ENCODE results near the gene SH2D7. TPM values are rescaled to one million over a fixed set of nuclear protein-coding genes. Genes with fewer than 3 reads are reported as not detected.

SH2D7 gene
- total RNA-seq, 1 donor from 2014 or later = not detected

DNA sequence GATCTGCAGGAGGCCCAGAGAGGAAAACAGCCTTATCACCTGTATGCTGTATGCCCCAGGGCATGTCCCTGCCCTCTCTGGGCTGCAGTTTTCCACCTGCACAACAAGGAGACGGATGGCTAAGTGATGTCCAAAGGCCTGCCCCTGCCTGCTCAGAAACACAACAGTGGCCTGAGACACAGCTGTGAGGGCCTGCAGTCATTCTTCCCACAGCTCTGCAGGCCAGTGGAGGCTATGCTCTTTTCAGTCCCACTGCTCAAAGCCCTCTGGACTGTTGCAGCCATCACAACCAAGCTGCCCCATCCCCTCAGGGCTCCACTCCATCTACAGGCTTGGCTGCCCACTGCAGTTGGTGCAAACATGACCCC, 9.6 kb upstream of the SH2D7 start:
- Histone ChIP-seq H3K27ac (peak overlapping the region; percentile 59), H3K4me1 (peaks cover 47% of the 10 kb centered on the region), H3K36me3 (no peaks in the 10 kb centered on the region), H3K4me3 (no peak overlapping the region), H3K9me3 (no peaks in the 10 kb centered on the region), H3K27me3 (ENCODE audit: low read depth) (no peaks in the 10 kb centered on the region)
- intact Hi-C loops (cut with DNase I) = no loop called here
- no peak for TF ChIP-seq CTCF (IDR thresholded peaks at IDR 0.05)
- ATAC-seq (no peak), DNase-seq (no peak)

DNA sequence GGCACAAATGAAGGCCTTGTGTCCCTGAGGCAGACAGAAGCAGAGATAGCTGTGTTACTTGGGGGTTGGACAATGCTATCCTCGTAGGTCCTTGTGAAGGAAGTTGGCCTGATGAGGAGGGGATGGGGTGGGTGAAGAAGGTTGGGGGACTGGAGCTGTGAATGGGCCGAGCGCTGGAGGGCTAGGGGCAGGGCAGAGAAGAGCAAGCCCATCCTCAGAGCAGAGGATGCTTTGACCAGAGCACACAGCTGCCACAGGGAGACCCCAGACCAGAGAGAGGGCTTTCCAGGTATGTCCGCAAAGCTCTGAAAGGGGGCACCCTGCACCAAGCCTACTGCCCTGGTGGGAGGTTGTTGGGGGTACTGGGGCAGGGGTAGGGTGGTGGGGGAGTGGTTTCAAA, 9.2 kb upstream of the SH2D7 start:
- Histone ChIP-seq H3K27ac (peak overlapping the region; percentile 59), H3K4me1 (peaks cover 47% of the 10 kb centered on the region), H3K9me3 (no peaks in the 10 kb centered on the region), H3K4me3 (no peak overlapping the region), H3K36me3 (no peaks in the 10 kb centered on the region), H3K27me3 (ENCODE audit: low read depth) (no peaks in the 10 kb centered on the region)
- DNase-seq = no peak
- intact Hi-C loops (cut with DNase I) = no loop called here
- no peak for TF ChIP-seq CTCF (IDR thresholded peaks at IDR 0.05)
- ATAC-seq = no peak

- Histone ChIP-seq H3K36me3 (no peaks in the 10 kb centered on the region), H3K27me3 (ENCODE audit: low read depth) (no peaks in the 10 kb centered on the region), H3K4me3 (no peak overlapping the region), H3K9me3 (no peaks in the 10 kb centered on the region), H3K27ac (peak overlapping the region; percentile 43), H3K4me1 (peaks cover 50% of the 10 kb centered on the region)
- intact Hi-C loops (cut with DNase I) = no loop called here
- ATAC-seq (no peak), DNase-seq (no peak)
- TF ChIP-seq CTCF (IDR thresholded peaks at IDR 0.05) = no peak
Measured at GRCh38 chr15:78083687-78084448, 8.5 kb upstream of the SH2D7 start.

DNA sequence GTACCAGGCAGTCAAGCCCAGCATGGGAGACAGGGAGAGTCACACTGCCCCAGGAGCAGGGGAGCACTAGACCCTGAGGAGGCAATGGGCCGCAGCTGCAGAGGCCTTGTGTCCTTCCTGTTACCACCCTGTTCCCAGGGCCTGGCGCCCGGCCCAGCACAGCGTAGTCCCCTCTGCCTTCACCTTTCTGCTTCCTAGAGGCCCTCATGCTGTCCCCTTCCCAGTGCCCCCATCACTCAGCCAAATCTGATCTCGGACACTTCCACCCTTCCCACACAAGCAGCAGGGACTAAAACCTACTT, 8.0 kb upstream of the SH2D7 start:
- Histone ChIP-seq H3K4me1 (peaks cover 50% of the 10 kb centered on the region), H3K27me3 (ENCODE audit: low read depth) (no peaks in the 10 kb centered on the region), H3K4me3 (no peak overlapping the region), H3K9me3 (no peaks in the 10 kb centered on the region), H3K27ac (peak overlapping the region; percentile 43), H3K36me3 (no peaks in the 10 kb centered on the region)
- DNase-seq = no peak
- ATAC-seq = peak in 1 of 2 donors; percentile 6
- intact Hi-C loops (cut with DNase I) = no loop called here
- TF ChIP-seq CTCF (IDR thresholded peaks at IDR 0.05) = no peak

DNA sequence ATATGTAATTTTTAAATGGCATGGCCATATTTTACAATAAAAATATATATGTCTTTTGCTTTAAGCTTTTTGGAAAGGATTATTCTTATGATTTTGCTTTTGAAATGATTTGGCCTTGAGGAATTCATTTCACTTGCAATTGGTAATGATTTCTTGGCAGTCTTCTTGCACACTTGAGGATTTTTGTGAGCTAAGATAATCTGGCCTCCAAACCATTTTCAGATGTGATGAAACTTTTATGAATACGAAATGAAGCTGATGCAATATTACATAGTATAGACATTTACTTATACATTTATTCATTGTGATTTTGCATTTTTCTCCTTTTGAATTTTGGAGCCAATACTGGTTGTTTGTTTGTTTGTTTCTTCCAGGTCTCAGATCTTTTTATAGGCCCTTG, 6.4 kb upstream of the SH2D7 start:
- no peaks in the 10 kb centered on the region for H3K36me3 ChIP-seq
- no peak for TF ChIP-seq CTCF (IDR thresholded peaks at IDR 0.05)
- no peak for ATAC-seq
- H3K9me3 ChIP-seq = no peaks in the 10 kb centered on the region
- H3K27me3 ChIP-seq (ENCODE audit: low read depth) = no peaks in the 10 kb centered on the region
- no peak overlapping the region for H3K27ac ChIP-seq
- H3K4me3 ChIP-seq = no peak overlapping the region
- H3K4me1 ChIP-seq = peaks cover 50% of the 10 kb centered on the region
- intact Hi-C loops (cut with DNase I) = no loop called here
- no peak for DNase-seq

Measured in lower lobe of right lung (tissue), 2 donors.